Eye (tissue), 1 donor: ENCODE measurements around the gene ETFA.
"Not testable (repeated sequence)": the region's sequence is repeated elsewhere in the genome, so short reads cannot be mapped to it uniquely, and the experiment has no call there.

Experiments
- DNase-seq: peaks from one replicate; pipeline ENCODE4 v3.0.0-alpha.2; 2015

Gene ETFA

GRCh38 chr15:76324066-76324465 lies 12.8 kb upstream of the ETFA start:
- no peak for DNase-seq

- no peak for DNase-seq
Measured at GRCh38 chr15:76321602-76322001, 10.3 kb upstream of the ETFA start.

- DNase-seq, result no peak
Measured at GRCh38 chr15:76321171-76321570, 9.9 kb upstream of the ETFA start.

GRCh38 chr15:76320012-76320411 lies 8.7 kb upstream of the ETFA start:
- no peak for DNase-seq

- no peak for DNase-seq
Measured at GRCh38 chr15:76313731-76314130, 2.5 kb upstream of the ETFA start.

- DNase-seq, result not testable (repeated sequence)
Measured at GRCh38 chr15:76313175-76313567, 1.9 kb upstream of the ETFA start.

- no peak for DNase-seq
Measured at GRCh38 chr15:76312540-76313174, 1.4 kb upstream of the ETFA start.

GRCh38 chr15:76310475-76311099 lies 682 bp downstream of the ETFA start:
- no peak for DNase-seq

GRCh38 chr15:76309601-76310330 lies 1.5 kb downstream of the ETFA start:
- no peak for DNase-seq

- DNase-seq, result no peak
Measured at GRCh38 chr15:76303909-76304308, 7.4 kb downstream of the ETFA start.

GRCh38 chr15:76299786-76300185 lies 11.5 kb downstream of the ETFA start:
- DNase-seq, result no peak

GRCh38 chr15:76298986-76299385 lies 12.3 kb downstream of the ETFA start:
- no peak for DNase-seq

GRCh38 chr15:76297951-76298350 lies 13.3 kb downstream of the ETFA start:
- DNase-seq, result not testable (repeated sequence)

GRCh38 chr15:76296849-76297248 lies 14.4 kb downstream of the ETFA start:
- no peak for DNase-seq

- not testable (repeated sequence) for DNase-seq
Measured at GRCh38 chr15:76294463-76294862, 16.8 kb downstream of the ETFA start.

GRCh38 chr15:76293361-76293760 lies 17.9 kb downstream of the ETFA start:
- no peak for DNase-seq

- no peak for DNase-seq
Measured at GRCh38 chr15:76289582-76289981, 21.7 kb downstream of the ETFA start.

- DNase-seq, result no peak
Measured at GRCh38 chr15:76286271-76286879, 24.9 kb downstream of the ETFA start.

GRCh38 chr15:76285241-76285825 lies 25.9 kb downstream of the ETFA start:
- no peak for DNase-seq

GRCh38 chr15:76282465-76282864 lies 28.8 kb downstream of the ETFA start:
- DNase-seq, result no peak

- DNase-seq, result no peak
Measured at GRCh38 chr15:76278651-76279050, 32.6 kb downstream of the ETFA start.

- DNase-seq, result no peak
Measured at GRCh38 chr15:76274821-76275220, 36.4 kb downstream of the ETFA start.

GRCh38 chr15:76274226-76274625 lies 37.0 kb downstream of the ETFA start:
- DNase-seq, result no peak
